GM19463 (cell line): ENCODE data around the gene SYP.

ENCODE experiments used
- ATAC-seq: cut with Tn5 transposase; IDR thresholded peaks from one replicate; pipeline ENCODE4 v1.9.1; 2021; ENCODE audit warnings: mild to moderate bottlenecking, moderate library complexity; ENCODE audit not compliant: unreplicated experiment

Gene SYP

GRCh38 chrX:49199906-49200771 is at the start of gene SYP:
SYP (minus strand) TSS chrX:49200193; CDS start chrX:49200186, 7 bp downstream.
- ATAC-seq: peak; percentile 97

GRCh38 chrX:49249616-49250015 is 49.6 kb upstream of the SYP start:
- no peak for ATAC-seq

- no peak for ATAC-seq
Measured at GRCh38 chrX:49249071-49249470, 49.1 kb upstream of the SYP start.

- no peak for ATAC-seq
Measured at GRCh38 chrX:49247916-49248811, 48.2 kb upstream of the SYP start.

GRCh38 chrX:49247346-49247745 is 47.4 kb upstream of the SYP start:
- no peak for ATAC-seq

- ATAC-seq: no peak
Measured at GRCh38 chrX:49246541-49246940, 46.5 kb upstream of the SYP start.

GRCh38 chrX:49244207-49244606 is 44.2 kb upstream of the SYP start:
- ATAC-seq: no peak

GRCh38 chrX:49243166-49243565 is 43.2 kb upstream of the SYP start:
- no peak for ATAC-seq

GRCh38 chrX:49242545-49243066 is 42.6 kb upstream of the SYP start:
- ATAC-seq: no peak

- ATAC-seq: no peak
Measured at GRCh38 chrX:49238735-49239134, 38.7 kb upstream of the SYP start.

GRCh38 chrX:49237060-49237459 is 37.1 kb upstream of the SYP start:
- ATAC-seq: no peak

- ATAC-seq: no peak
Measured at GRCh38 chrX:49233887-49234555, 34.0 kb upstream of the SYP start.

GRCh38 chrX:49233176-49233575 is 33.2 kb upstream of the SYP start, which contains the start of gene CACNA1F:
CACNA1F (minus strand) TSS chrX:49233340; CDS start chrX:49233309, 31 bp downstream.
- no peak for ATAC-seq

- ATAC-seq: no peak
Measured at GRCh38 chrX:49232525-49232924, 32.5 kb upstream of the SYP start.

- ATAC-seq: no peak
Measured at GRCh38 chrX:49231333-49232000, 31.5 kb upstream of the SYP start.

- ATAC-seq: peak; percentile 60
Measured at GRCh38 chrX:49230500-49231232, 30.7 kb upstream of the SYP start.

GRCh38 chrX:49228185-49228584 is 28.2 kb upstream of the SYP start:
- no peak for ATAC-seq

- ATAC-seq: no peak
Measured at GRCh38 chrX:49227726-49228125, 27.7 kb upstream of the SYP start.

- no peak for ATAC-seq
Measured at GRCh38 chrX:49226946-49227345, 27.0 kb upstream of the SYP start.

- no peak for ATAC-seq
Measured at GRCh38 chrX:49225858-49226257, 25.9 kb upstream of the SYP start.
